HG02981 (cell line): Measurements from ENCODE around the gene PRR5.
A peak's percentile ranks its signal among the peaks of the same experiment; 100 is the strongest.
"Not testable (repeated sequence)": the region's sequence is repeated elsewhere in the genome, so short reads cannot be mapped to it uniquely, and the experiment has no call there.

Experiments
- ATAC-seq: cut with Tn5 transposase; IDR thresholded peaks from one replicate; pipeline ENCODE4 v1.9.1; 2021; ENCODE audit warnings: mild to moderate bottlenecking, moderate library complexity; ENCODE audit not compliant: unreplicated experiment

Gene PRR5

GRCh38 chr22:44672632-44673031 lies 29.4 kb upstream of the PRR5 start:
- no peak for ATAC-seq

DNA sequence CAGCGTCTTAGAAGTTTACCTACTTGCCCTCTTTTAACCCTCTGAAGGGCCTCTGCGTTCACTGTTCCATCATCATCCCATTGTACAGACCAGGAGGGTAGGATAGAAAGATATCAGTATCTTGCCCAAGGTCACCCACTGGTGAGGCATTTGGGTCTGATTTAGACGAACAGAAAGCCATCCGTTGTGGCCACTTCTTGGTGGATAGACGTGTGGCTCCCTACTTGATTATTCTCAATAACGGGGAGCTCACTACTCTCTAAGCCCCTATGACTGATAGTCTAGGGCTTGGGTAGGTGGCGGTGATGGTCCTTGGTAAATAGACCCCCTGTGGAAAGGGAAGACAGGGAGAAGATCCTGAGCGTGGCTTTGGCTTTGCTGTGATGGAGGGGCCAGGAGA lies 28.6 kb upstream of the PRR5 start:
- ATAC-seq, result no peak

GRCh38 chr22:44676066-44676440 lies 26.0 kb upstream of the PRR5 start:
- not testable (repeated sequence) for ATAC-seq

- no peak for ATAC-seq
These were observed 25.3 kb upstream of the PRR5 start for GRCh38 chr22:44676441-44677352.

DNA sequence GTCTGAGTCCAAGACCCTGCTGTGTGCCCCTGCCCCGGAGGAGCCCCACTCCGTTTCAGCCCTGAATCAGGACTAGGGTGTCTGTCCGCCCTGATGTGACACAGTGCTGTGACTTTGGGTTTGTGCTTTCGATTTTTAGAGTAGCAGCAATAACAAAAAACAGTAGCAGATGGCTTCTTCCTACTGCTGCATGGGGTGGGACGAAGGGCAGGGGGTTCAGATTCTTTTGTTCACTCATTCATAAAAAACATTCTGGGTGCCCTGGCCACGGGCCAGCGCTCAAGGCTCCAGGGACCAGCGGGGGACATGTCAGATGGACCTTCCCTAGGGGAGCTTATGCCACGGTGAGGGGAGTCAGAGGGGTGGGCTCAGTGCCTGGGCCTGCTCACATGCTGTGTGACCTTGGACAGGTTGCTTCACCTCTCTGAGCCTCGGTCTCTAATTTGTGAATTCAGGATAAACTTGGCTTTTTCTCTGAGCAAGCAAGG lies 24.6 kb upstream of the PRR5 start:
- ATAC-seq, result no peak

GRCh38 chr22:44677871-44678555 lies 24.0 kb upstream of the PRR5 start:
- ATAC-seq, result no peak

DNA sequence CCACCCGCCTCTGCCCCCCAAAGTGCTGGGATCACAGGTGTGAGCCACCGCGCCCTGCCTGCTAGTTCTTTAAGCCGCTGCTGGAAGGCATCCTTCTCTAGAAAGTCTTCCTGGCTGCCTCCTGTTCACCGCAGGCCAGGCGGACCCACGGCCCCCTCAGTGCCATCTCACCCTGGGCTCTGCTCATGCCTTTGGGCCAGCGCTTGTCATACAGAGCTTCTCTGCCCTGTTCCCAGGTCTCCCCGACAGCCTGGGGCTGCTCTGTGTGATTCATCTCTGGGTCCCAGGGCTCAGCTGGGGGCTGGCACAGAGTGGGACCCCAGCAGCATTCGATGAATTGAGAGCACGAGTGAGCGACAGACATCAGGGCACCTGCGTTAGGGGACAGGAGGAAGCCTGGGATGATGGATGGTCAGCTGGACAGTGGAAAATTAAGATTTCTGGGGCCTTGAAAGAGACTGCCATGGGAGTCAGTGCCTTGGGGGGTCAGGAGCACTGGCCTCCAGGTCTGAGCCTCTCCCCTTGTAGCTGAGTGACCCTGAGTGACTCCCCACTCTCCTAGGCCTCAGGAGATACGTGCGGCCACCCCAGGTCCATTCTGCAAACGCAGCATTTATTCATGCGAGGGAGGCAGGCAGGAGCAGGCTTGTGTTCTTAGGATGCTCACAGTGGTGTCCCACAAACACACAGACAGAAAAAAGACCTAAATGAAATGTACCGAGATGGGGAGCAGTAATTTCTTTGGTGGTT lies 23.3 kb upstream of the PRR5 start:
- ATAC-seq, result no peak

- not testable (repeated sequence) for ATAC-seq
These were observed 22.7 kb upstream of the PRR5 start for GRCh38 chr22:44679306-44679647.

DNA sequence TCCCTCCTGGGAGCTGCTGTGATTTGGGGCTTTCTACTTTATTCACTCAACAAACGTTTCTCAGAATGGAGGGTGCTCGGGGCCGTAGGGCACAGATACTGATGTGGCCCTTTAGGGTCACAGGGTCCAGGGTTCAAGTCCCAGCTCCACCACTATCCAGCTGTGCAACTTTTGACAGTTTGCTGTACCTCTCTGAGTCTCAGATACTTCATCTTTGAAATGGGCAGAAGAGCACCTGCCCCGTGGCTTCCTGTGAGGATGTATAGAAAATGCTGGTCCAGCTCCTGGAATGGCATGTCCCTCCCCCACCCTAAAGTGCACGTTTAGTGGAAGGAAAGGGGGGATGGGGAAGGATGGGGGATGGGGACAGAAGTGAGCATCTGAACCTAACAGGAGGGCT lies 21.9 kb upstream of the PRR5 start:
- no peak for ATAC-seq

DNA sequence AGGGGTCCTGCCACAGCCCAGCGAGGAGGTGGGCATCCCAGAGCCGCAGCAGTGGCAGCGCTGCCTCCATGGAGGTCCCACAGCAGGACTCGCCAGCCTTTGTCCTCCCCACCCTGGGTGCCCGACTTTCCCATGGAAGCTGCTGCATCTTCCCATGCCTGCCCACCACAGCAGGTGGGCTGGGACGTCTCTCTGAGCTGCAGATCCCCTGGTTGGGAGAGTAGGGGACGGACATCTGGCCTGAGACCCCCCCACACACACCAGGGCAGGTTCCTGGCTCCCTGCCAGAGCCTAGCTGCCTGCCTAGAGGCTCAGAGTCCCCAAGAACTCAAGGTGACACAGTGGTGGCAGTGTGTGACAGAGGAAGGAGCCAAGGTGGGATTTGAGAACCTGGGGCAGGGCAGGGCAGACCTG lies 21.5 kb upstream of the PRR5 start:
- ATAC-seq, result no peak

GRCh38 chr22:44682556-44683168 lies 19.3 kb upstream of the PRR5 start:
- ATAC-seq, result no peak

- ATAC-seq, result no peak
These were observed 18.8 kb upstream of the PRR5 start for GRCh38 chr22:44683237-44683636.

DNA sequence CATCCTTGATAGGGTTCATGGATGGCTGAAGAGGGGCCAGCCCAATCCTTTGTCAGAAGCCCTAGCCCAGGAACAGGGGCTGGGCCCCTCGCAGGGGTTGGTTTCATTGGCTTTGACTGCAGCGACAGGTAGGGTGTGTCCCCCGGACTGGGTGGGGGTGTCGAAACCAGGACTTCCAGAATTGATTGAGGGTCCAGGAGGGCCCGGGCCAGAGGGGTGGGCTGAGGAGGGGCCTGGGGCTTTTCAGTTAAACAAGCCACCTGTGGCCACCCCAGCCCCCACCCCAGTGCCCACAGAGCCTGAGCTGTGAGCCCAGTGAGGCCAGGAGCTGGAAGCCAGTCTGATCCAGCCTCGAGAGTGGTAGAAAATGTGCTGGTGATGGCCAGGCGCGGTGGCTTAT lies 18.1 kb upstream of the PRR5 start:
- no peak for ATAC-seq

GRCh38 chr22:44684506-44685383 lies 17.3 kb upstream of the PRR5 start:
- peak; percentile 52 for ATAC-seq

DNA sequence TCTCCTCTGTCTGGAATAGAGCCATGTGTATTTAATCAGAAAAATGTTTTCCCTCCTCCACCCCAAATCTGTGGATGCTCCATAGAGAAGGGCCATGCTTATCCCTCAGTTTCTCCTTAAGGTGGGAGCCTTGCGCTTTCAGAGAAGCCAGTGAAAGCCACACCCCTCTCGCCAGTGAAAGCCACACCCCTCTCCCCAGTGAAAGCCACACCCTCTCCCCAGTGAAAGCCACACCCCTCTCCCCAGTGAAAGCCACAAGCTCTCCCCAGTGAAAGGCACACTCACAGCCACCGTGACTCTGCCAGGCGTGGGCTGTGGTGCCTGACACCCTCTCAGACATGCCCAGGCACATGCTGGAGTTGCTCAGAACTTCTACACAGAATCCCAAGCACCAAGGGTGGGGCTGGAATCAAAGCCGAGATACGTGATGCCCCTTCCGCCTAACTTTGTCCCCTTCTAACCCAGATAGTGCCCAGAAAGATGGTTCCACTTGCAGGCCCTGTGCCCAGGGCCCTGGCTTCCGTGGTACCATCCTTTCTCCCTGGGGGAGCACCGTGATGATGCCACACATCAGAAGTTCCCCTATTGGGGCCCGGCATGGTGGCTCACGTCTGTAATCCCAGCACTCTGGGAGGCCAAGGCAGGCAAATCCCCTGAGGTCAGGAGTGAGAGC lies 16.5 kb upstream of the PRR5 start:
- no peak for ATAC-seq

- no peak for ATAC-seq
These were observed 15.0 kb upstream of the PRR5 start for GRCh38 chr22:44686873-44687600.

- ATAC-seq, result no peak
These were observed 12.8 kb upstream of the PRR5 start for GRCh38 chr22:44689173-44689572.

- ATAC-seq, result no peak
These were observed 12.0 kb upstream of the PRR5 start for GRCh38 chr22:44689915-44690524.
